SK-N-SH treated with all-trans-retinoic acid at 6 μM for 48 hours (cell line): ENCODE measurements around the gene KCNK10.

ENCODE experiments used
- BACH2 ChIP-seq: fragments of 250-450 bp; sonication (Bioruptor Pico); IDR thresholded peaks from 2 replicates; pipeline ENCODE4 v1.9.0; 2021; ENCODE audit warnings: mild to moderate bottlenecking, borderline replicate concordance
- CREB5 ChIP-seq: fragments of 250-450 bp; sonication (Bioruptor Pico); IDR thresholded peaks from 2 replicates; pipeline ENCODE4 v1.5.1; 2020; ENCODE audit warnings: low read depth, mild to moderate bottlenecking, moderate library complexity
- GLIS3 ChIP-seq: fragments of 250-450 bp; sonication (Bioruptor Pico); IDR thresholded peaks from 2 replicates; pipeline ENCODE4 v1.5.0; 2020; ENCODE audit warnings: mild to moderate bottlenecking, moderate library complexity
- PATZ1 ChIP-seq: fragments of 250-450 bp; sonication (Bioruptor Pico); IDR thresholded peaks from 2 replicates; pipeline ENCODE4 v1.8.0; 2020; ENCODE audit warnings: mild to moderate bottlenecking, moderate library complexity, borderline replicate concordance
- RARB ChIP-seq: fragments of 250-450 bp; sonication (Bioruptor Pico); IDR thresholded peaks from 2 replicates; pipeline ENCODE4 v1.8.0; 2021; ENCODE audit warnings: mild to moderate bottlenecking, moderate library complexity
- SNAI2 ChIP-seq: fragments of 250-450 bp; sonication (Bioruptor Pico); IDR thresholded peaks from 2 replicates; pipeline ENCODE4 v1.5.0; 2020; ENCODE audit warnings: mild to moderate bottlenecking, moderate library complexity
- ZC3H10 ChIP-seq: fragments of 250-450 bp; sonication (Bioruptor Pico); IDR thresholded peaks from 2 replicates; pipeline ENCODE4 v1.5.1; 2021; ENCODE audit warnings: mild to moderate bottlenecking, moderate library complexity
- ZNF565 ChIP-seq: fragments of 450-650 bp; formaldehyde crosslinking; conservative IDR thresholded peaks from 2 replicates; pipeline ENCODE4 v1.5.0; 2020; ENCODE audit warnings: low read depth, mild to moderate bottlenecking, moderate library complexity
- ZNF70 ChIP-seq: fragments of 450-650 bp; formaldehyde crosslinking; IDR thresholded peaks from 2 replicates; pipeline ENCODE4 v1.5.0; 2020; ENCODE audit warnings: mild to moderate bottlenecking, moderate library complexity

- TF ChIP-seq PATZ1 (no peak), BACH2 (CRISPR knock-in tag) (no peak), RARB (CRISPR knock-in tag) (no peak), ZNF565 (CRISPR knock-in tag) (no peak), ZNF70 (CRISPR knock-in tag) (no peak), ZC3H10 (no peak), CREB5 (no peak), GLIS3 (no peak), SNAI2 (CRISPR knock-in tag) (no peak)
Measured at GRCh38 chr14:88310449-88310848, 12.6 kb downstream of the KCNK10 start.
